Prostate gland (tissue), 2 donors: ENCODE data around the gene C11orf97. TPM values are rescaled to one million over a fixed set of nuclear protein-coding genes. Genes with fewer than 3 reads are reported as not detected.

Experiments used
- DNase-seq: peaks from one replicate; pipeline ENCODE4 v3.0.0-alpha.2; 2019; ENCODE audit warnings: low spot score
- H3K27ac ChIP-seq, 2 donors: fragments of 200-600 bp; sonication (generic); 2 replicates each; pipeline ENCODE4 v1.5.1; 2017 to 2019
- H3K27me3 ChIP-seq: fragments of 200-600 bp; sonication (generic); replicated peaks from 2 replicates; pipeline ENCODE4 v1.5.1; 2019; ENCODE audit not compliant: insufficient read depth
- H3K36me3 ChIP-seq, 2 donors: fragments of 200-600 bp; sonication (generic); 1 replicate in 1 of 2; 2 replicates in 1 of 2; pipeline versions ENCODE4 v1.5.1 to v1.8.1; 2017 to 2019
- H3K4me1 ChIP-seq: fragments of 200-600 bp; sonication (generic); replicated peaks from 2 replicates; pipeline ENCODE4 v1.5.1; 2019
- H3K4me3 ChIP-seq, 2 donors: fragments of 200-600 bp; sonication (generic); 2 replicates each; pipeline ENCODE4 v1.5.1; 2017 to 2019
- H3K9me3 ChIP-seq: fragments of 200-600 bp; sonication (generic); 2 replicates; pipeline ENCODE4 v1.5.1; 2017
- POLR2A ChIP-seq: fragments of 450-650 bp; IDR thresholded peaks from one replicate; pipeline ENCODE4 v1.6.1; 2016; ENCODE audit warnings: antibody characterized with exemption, mild to moderate bottlenecking
- POLR2AphosphoS5 ChIP-seq: sonication (generic); formaldehyde crosslinking; IDR thresholded peaks from one replicate; pipeline ENCODE4 v1.6.1; 2017; ENCODE audit warnings: antibody characterized with exemption
- WGBS: methylation state at CpG from one replicate; pipeline ENCODE4 v1.1.5; 2018; 5-methylcytosine and 5-hydroxymethylcytosine counted together
- intact Hi-C: fragments of 100-400 bp; cut with DNase I; formaldehyde crosslinking; loops from one replicate; pipeline ENCODE4 v1.14.2; 2022
- total RNA-seq, 2 donors: library from RNA; depleted of rRNA; stranded (reverse); fragments of >200 nt; gene quantifications; one replicate each; pipeline ENCODE4 v1.1.0, GENCODE V29; 2016
- TF ChIP-seq, protein P1 (sequence below), 4 experiments: fragments of 200-600 bp in 2 of 4; fragments of 450-650 bp in 2 of 4; sonication (generic) in 2 of 4; IDR thresholded peaks; 1 replicate in 3 of 4; 2 replicates in 1 of 4; pipeline ENCODE4 v1.5.1; 2016 to 2019; ENCODE audit warnings: antibody characterized with exemption in 4 of 4, mild to moderate bottlenecking in 2 of 4, moderate library complexity in 2 of 4

The C11orf97 gene, protein sequence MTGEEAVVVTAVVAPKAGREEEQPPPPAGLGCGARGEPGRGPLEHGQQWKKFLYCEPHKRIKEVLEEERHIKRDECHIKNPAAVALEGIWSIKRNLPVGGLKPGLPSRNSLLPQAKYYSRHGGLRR
- total RNA-seq: not detected

DNA sequence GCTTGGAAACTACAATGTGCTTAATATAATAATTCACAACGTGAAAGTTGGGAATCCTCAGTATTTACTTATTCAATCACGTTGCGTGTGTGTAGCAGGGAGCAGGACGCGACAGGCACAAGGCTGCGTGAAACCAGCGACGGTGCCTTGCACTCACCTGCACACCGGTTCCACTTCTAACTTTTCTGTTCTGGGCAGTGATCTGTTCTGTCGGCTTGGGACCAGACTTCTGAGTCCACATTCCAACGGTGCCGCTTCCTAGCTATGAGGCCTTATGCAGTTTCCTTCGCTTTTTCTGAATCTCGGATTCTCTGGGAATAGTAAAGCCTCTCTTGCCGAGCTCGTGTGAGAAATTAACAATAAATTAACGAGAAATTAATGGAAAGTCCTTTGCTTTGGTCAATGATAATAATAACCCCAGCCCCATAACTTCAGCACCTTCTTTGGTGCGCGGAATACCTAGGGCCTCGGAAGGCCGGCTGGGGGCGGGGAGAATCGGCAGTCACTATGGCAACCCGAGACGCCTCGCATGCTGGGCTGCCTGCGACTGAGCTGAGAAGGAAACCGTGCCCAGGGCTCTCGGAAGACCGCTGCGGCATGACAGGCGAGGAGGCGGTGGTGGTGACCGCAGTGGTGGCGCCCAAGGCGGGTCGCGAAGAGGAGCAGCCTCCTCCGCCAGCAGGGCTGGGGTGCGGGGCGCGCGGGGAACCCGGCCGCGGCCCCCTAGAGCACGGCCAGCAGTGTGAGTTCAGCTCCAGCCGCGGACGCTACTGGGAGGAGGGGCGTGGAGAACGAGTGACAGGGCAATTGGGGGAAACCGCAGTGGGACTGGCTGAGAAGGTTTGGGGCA, at the start of gene C11orf97:
Gene C11orf97, plus strand, starts transcription at position 530 of the 850 bp plus-strand sequence. Its CDS starts 68 bp downstream, at position 598.
- Histone ChIP-seq H3K27ac (no peak within 1 kb of the TSS), H3K4me1 (no peaks in the 10 kb centered on the region), H3K36me3 (no peaks in the 10 kb centered on the region), H3K27me3 (no peaks in the 10 kb centered on the region), H3K9me3 (no peaks in the 10 kb centered on the region), H3K4me3 (peak within 1 kb of the TSS; percentile 35 to 37)
- WGBS: 15% methylated on average over 51 of the region's 53 CpGs
- intact Hi-C loops: no loop called here
- TF ChIP-seq, protein P1, sequence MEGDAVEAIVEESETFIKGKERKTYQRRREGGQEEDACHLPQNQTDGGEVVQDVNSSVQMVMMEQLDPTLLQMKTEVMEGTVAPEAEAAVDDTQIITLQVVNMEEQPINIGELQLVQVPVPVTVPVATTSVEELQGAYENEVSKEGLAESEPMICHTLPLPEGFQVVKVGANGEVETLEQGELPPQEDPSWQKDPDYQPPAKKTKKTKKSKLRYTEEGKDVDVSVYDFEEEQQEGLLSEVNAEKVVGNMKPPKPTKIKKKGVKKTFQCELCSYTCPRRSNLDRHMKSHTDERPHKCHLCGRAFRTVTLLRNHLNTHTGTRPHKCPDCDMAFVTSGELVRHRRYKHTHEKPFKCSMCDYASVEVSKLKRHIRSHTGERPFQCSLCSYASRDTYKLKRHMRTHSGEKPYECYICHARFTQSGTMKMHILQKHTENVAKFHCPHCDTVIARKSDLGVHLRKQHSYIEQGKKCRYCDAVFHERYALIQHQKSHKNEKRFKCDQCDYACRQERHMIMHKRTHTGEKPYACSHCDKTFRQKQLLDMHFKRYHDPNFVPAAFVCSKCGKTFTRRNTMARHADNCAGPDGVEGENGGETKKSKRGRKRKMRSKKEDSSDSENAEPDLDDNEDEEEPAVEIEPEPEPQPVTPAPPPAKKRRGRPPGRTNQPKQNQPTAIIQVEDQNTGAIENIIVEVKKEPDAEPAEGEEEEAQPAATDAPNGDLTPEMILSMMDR (IDR thresholded peaks at IDR 0.05): no peak
- TF ChIP-seq POLR2AphosphoS5: no peak
- TF ChIP-seq POLR2A: no peak
- DNase-seq: peak; percentile 18

DNA sequence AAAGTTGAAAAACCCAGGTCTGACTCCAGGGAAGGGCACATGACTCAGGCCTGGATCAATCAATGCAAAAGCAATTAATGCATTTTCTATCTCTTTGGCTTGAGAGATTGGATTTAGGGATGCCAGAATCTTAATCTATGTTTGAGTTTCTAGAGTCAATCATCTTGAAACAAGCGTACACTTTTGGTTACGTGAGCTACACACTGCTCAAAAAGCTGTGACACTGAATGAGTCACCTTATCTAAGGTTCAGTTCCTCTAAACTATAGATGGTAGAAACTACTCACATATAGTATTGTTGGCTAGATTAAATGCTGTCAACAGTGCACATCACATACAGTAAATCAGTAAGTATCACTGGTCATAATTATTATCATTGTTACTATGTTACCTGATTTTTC, 42.8 kb upstream of the C11orf97 start:
- H3K9me3 ChIP-seq: no peaks in the 10 kb centered on the region
- no peak overlapping the region for H3K4me3 ChIP-seq
- no peak for TF ChIP-seq POLR2A
- no peak for TF ChIP-seq POLR2AphosphoS5
- TF ChIP-seq, protein P1 (IDR thresholded peaks at IDR 0.05): no peak
- H3K27me3 ChIP-seq: no peaks in the 10 kb centered on the region
- intact Hi-C loops: no loop called here
- no peaks in the 10 kb centered on the region for H3K4me1 ChIP-seq
- 92% methylated on average over 2 of the region's 2 CpGs for WGBS
- DNase-seq: no peak
- H3K36me3 ChIP-seq: no peaks in the 10 kb centered on the region
- H3K27ac ChIP-seq: no peak overlapping the region

DNA sequence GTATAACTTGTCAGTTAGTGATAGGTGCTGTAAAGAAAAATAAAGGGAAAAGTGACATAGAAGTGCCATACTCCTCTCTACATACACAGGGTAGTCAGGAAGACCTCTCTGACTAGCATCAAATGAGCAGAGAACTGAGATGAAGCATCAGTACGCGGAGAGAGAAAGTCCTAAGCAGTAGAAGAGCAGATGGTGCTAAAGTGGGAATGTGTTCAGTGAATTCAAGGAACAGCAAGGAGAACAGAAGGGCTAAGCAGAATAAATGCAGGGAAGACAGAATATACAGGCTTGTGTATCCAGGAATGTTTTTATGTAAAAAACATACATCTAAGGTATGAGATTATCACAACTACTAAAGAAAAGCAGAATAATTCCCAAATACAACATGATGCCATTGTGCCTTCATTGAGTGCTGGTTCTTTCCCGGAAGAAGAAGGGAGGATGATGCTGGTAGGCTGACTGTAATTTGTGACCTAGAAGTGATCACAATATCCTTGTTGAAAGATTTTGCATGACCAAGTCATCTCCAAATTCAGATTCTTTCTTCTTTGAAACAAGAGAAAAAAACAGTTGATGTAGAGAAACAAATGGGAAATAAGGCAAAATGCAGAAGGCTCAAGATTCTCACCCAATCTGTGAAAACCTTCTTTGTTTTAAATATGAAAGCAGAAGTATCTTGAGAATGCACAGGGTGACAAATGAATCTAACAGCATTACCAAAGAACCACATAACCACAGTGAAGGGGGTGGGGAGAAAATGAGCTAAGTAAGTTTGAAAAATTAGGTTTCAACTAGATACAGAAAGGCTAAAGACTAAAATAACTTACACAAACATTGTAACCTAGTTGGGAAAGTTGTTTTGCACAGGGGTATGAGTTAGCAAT, 39.1 kb upstream of the C11orf97 start:
- H3K36me3 ChIP-seq: no peaks in the 10 kb centered on the region
- TF ChIP-seq POLR2AphosphoS5 (no peak), POLR2A (no peak)
- TF ChIP-seq, protein P1 (IDR thresholded peaks at IDR 0.05): no peak

DNA sequence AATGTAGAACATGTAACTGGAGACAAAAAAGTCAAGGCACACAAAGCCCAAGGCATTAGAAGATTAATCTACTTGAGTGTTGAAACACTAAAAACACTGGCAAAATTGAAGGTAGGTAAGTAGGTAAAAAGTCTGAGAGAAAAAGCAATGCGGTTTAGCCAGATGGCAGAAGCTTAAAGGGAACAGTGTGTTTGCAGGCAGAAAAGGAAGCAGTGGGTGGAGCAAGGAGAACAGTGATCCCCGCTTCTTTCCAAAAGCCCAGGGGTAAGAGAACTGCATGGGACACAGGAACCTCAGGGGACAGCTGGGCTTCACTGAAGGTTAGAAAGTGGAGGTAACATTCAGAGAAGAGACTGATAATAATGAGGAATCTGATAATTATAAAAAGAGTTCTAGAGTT, 34.6 kb upstream of the C11orf97 start:
- TF ChIP-seq POLR2AphosphoS5: no peak
- no peak for TF ChIP-seq POLR2A
- TF ChIP-seq, protein P1 (IDR thresholded peaks at IDR 0.05): no peak
- intact Hi-C loops: no loop called here
- H3K4me3 ChIP-seq: no peak overlapping the region
- DNase-seq: no peak
- 89% methylated on average over 2 of the region's 2 CpGs for WGBS
- no peaks in the 10 kb centered on the region for H3K4me1 ChIP-seq
- H3K27me3 ChIP-seq: no peaks in the 10 kb centered on the region
- peaks cover 0 to 5% of the 10 kb centered on the region in 2 donors for H3K36me3 ChIP-seq
- no peaks in the 10 kb centered on the region for H3K9me3 ChIP-seq
- H3K27ac ChIP-seq: no peak overlapping the region

More for the DNA sequence above, 39.1 kb upstream of the C11orf97 start:
- no peak overlapping the region for H3K27ac ChIP-seq
- 92% methylated on average over 3 of the region's 3 CpGs for WGBS
- intact Hi-C loops: no loop called here
- H3K4me1 ChIP-seq: no peaks in the 10 kb centered on the region
- no peak for DNase-seq
- no peak overlapping the region for H3K4me3 ChIP-seq
- H3K9me3 ChIP-seq: no peaks in the 10 kb centered on the region
- H3K27me3 ChIP-seq: no peaks in the 10 kb centered on the region
